Activated T-cell treated with anti-CD3 and anti-CD28 coated beads for 48 hours (primary cell): ENCODE results near the gene GCH1.
A peak's percentile ranks its signal among the peaks of the same experiment; 100 is the strongest.
"Not testable (repeated sequence)": the region's sequence is repeated elsewhere in the genome, so short reads cannot be mapped to it uniquely, and the experiment has no call there.

Source experiments
- DNase-seq: peaks from one replicate; pipeline ENCODE4 v3.0.0-alpha.2; 2020; ENCODE audit warnings: low read depth

Gene GCH1

GRCh38 chr14:54908190-54908589 is 5.6 kb upstream of the GCH1 start:
- no peak for DNase-seq

- DNase-seq: no peak
Observed at GRCh38 chr14:54906075-54906474, 3.4 kb upstream of the GCH1 start.

- peak; percentile 73 for DNase-seq
Observed at GRCh38 chr14:54902143-54902520, 494 bp downstream of the GCH1 start.

DNA sequence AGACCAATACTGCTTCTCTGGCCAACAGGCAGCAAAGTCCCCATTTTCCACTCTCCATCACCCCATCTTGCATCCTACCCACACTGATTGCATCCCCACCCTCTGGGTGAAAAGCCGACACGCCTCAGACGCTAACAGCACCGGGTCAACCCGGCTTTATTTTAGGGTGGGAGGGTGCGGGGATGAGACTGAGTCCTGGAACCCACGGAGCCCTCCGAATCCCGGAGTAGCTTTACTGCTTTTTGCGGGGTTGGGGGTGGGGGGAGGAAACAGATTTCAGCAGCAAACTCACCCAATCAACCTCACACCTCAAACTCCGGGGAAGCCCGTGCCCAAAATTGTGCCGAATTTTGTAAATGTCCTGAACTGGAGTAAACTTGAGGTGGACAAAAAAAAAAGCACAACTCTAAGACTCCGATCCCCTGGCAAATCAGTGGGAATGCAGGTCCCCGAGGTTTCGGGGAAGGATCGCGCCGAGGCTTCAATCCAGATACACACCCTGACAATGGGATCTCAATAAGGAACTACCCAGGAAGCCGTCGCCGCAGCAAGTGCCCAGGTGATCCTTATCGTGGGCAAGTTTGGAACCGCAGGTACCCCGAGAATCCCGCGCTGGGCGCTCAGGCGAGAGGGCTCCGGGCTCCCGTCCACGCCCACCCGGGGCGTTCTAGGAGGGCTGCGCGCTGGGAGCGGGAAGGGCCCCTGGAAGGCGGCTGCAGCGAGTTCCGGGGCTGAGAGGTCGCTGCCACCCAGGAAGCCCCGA is 1.1 kb downstream of the GCH1 start:
- DNase-seq: no peak

DNA sequence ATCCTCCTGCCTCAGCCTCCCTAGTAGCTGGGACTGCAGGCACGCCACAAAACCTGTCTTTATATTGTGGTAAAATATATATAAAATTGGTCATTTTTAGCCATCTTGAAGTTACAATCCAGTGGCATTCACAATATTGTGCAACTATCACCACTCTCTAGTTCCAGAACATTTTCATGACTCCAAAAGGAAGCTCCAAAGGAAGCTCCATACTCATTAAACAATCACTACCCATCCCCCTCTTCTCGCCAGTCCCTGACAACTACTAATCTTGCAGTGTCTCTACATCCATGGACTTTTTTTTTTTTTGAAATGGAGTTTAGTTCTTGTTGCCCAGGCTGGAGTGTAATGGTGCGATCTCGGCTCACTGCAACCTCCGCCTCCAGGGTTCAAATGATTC is 3.1 kb downstream of the GCH1 start:
- no peak for DNase-seq

DNA sequence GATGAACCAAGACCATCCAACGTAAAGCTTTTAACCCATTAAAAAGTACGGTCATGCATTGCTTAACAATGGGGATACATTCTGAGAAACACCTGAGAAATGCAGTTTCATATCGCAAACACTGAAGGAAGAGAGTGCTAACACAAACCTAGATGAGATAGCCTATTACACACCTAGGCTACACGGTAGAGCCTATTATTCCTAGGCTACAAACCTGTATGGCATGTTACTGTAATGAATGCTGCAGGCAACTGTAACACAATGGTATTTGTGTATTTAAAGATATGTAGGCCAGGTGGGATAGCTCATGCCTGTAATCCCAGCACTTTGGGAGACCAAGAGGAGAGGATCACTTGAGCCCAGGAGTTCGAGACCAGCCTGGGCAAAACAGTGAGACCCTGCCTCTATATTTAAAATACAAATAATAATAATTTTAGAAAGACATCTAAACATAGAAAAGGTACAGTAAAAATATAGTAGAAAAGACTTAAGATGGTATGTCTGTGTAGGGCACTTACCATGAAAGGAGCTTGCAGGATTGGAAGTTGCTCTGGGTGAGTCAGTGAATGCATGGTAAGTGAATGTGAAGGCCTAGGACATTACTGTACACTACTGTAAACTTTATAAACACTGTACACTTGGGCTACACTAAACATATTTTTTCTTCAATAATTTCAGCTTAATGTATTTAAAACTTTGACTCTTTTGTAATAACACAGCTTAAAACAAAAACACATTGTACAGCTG is 4.6 kb downstream of the GCH1 start:
- DNase-seq: not testable (repeated sequence)

GRCh38 chr14:54895683-54896082 is 6.9 kb downstream of the GCH1 start:
- DNase-seq: no peak

DNA sequence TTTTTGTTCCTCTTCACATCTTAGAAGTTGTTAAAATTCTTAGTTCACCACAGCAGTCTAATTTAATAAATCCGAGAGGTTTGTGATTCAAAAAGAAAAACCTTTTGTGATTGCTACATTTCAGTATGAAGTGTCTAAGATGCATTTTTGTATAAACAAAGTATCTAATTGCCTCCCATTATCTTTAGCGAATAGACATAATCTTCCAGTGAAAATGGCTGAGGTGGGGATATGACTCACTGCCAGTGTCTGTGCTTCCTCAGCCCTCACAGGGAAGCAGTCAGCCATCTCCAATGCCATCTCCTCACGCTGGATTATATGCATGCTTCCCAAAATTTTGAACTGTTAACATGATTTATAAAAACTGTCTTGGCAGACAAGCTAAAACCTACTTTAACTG is 7.6 kb downstream of the GCH1 start:
- DNase-seq: no peak

- DNase-seq: no peak
Observed at GRCh38 chr14:54893151-54893760, 9.4 kb downstream of the GCH1 start.

DNA sequence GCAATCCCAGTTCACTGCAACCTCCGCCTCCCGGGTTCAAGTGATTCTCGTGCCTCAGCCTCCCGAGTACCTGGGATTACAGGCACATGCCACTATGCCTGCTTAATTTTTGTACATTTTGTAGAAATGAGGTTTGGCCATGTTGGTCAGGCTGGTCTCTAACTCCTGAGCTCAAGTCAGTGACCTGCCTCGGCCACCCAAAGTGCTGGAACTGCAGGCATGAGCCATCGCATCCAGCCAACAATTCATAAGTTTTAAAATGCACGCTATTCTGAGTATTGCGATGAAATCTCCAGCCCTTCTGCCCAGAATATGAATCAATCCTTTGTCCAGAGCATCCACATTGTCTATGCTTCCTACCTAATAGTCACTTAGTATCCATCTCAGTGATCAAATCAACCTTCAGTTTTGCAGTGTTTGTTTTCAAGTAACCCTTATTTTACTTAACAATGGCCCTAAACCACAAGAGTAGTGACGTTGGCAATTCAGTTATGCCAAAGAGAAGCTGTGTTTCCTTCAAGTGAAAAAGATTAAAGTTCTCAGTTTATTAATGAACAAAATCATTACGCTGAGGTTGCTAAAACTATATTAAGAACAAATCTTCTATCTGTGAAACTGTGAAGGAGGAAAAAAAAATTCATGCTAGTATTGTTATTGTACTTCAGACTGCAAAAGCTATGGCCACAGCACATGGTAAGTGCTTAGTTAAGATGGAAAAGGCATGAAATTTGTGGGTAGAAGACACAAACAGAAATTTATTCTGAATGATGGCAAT is 11.0 kb downstream of the GCH1 start:
- no peak for DNase-seq

- no peak for DNase-seq
Observed at GRCh38 chr14:54890788-54891187, 11.8 kb downstream of the GCH1 start.

DNA sequence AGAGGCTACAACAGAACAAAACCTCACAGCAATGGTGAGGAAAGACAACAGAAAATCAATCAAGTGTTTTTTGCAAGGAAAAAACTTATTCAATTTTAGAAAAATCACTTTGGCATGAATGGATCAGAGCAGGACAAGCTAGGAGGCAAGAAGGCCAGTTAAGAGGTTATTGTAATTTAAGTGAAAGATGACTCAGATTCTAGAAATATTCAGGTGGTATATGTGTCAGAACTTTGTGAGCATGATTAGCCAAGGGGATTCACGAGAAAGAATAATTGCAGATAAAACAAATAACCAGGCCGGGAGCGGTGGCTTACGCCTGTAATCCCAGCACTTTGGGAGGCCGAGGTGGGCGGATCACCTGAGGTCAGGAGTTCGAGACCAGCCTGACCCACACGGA is 12.7 kb downstream of the GCH1 start:
- DNase-seq: no peak

- no peak for DNase-seq
Observed at GRCh38 chr14:54882521-54882920, 20.1 kb downstream of the GCH1 start.

DNA sequence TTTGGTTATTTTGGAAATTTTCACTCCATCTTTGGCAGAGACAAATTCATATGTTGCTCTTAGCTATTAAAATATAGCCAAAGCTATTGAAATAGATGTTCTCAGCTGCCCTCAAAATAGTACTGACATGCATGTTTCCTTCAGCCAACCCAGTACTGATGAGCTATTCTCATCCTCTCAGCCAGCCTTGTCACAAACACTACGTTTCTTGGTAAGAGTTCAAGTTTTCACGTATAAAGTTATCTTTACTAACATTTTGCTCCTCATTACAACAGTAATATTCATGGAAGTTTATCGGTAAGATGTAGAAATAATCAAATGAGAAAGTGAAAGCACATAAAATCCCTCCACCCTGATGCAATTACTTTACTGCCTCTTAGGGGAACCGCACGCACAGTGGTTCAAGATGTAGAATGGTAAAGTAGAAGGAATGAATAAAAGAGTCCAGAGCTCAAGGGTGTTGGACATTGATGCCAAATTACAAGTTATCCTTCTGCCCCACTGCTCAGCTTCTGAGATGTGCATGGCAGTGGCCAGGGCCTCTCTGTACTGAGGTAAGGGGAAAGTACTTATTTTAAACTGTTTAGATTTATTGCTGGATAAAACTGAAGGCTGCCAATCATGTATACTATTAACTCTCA is 20.7 kb downstream of the GCH1 start:
- DNase-seq: no peak

GRCh38 chr14:54881235-54881760 is 21.3 kb downstream of the GCH1 start:
- DNase-seq: no peak

GRCh38 chr14:54877703-54878021 is 25.0 kb downstream of the GCH1 start:
- DNase-seq: no peak

- DNase-seq: no peak
Observed at GRCh38 chr14:54877015-54877702, 25.5 kb downstream of the GCH1 start.

- not testable (repeated sequence) for DNase-seq
Observed at GRCh38 chr14:54875648-54876047, 27.0 kb downstream of the GCH1 start.

DNA sequence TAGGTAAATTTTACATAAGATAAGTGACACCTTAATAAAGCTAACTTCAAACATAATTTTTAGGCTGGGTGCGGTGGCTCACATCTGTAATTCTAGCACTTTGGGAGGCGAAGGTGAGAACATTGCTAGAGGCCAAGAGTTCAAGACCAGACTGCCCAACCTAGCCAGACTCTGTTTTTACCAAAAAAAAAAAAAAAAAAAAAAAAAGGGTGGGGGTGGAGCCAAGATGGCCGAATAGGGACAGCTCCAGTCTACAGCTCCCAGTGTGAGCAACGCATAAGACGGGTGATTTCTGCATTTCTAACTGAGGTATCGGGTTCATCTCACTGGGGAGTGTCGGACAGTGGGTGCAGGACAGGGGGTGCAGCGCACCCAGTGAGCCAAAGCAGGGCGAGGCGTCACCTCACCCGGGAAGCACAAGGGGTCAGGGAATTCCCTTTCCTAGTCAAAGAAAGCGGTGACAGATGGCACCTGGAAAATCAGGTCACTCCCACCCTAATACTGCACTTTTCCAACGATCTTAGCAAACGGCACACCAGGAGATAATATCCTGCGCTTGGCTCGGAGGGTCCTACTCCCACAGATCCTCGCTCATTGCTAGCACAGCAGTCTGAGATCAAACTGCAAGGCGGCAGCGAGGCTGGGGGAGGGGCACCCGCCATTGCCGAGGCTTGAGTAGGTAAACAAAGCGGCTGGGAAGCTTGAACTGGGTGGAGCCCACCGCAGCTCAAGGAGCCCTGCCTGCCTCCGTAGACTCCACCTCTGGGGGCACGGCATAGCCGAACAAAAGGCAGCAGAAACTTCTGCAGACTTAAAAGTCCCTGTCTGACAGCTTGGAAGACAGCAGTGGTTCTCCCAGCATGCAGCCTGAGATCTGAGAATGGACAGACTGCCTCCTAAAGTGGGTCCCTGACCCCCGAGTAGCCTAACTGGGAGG is 32.2 kb downstream of the GCH1 start:
- DNase-seq: not testable (repeated sequence)

DNA sequence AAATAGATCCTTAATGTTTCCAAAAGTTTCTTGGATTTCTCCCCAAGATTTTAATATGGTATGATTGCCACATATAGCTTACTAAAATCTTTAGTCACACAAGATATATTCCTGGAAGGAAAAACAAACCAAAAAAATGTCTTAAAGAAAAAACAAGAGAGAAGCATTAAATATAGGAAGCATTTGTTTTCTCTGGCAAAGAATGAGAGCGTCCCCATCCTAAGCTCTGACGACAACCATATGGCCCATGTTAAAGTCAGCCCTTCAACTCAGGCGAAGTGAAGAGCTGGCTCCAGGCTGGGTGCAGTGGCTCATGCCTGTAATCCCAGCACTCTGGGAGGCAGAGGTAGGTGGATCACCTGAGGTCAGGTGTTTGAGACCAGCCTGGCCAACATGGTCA is 35.6 kb downstream of the GCH1 start:
- no peak for DNase-seq
